Measurements from ENCODE around the gene ANKRD23. TPM values are rescaled to one million over a fixed set of nuclear protein-coding genes. Genes with fewer than 3 reads are reported as not detected.

The ANKRD23 gene
- total RNA-seq, 2 experiments from 2014 or later: 6.2 to 10.4 TPM

DNA sequence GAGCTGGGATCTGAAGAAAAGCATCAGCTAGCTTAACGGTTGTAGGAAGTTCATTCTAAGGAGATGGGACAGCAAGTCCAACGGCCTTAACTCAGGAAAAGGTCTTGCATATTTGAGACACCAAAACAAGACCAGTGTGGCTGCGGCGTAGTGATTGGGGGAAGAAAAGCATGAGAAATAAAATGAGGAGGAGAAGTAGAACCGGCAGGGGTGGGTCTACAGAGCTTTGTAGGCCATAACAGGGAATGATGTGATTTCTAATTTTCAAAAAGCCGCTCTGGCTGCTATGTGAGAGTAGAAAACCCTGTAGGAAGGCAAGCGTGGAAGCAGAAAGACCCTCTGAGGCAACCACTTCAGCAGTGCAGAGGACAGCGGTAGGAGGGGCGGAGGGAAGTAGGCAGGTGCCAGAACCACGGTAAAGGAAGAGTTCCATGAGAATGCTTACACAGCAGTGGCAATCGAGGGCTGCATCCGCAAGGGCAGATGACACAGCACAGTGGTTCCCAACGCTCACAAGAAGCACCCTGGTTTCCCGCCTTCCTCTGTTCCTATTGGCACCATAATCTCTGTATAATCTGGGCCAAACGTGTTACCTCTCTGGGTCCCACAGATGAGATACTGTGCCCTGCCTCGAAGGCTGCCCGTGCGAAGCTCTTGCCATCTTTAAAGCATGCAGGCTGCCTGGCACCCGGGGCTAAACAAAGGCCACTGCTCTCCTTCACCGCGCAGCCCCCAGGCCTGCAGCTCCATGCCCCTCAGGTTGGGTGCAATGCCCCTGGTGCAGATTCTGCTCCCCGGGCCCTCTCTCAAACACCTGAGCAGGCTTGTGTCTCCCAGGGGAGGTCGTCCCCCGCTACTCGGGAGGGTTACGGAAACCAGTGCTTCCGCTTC, 13.2 kb upstream of the ANKRD23 start:
- Mint-ChIP-seq H3K4me3 (peak overlapping the region; percentile 92), H3K9me3 (no peaks in the 10 kb centered on the region), H3K27me3 (no peaks in the 10 kb centered on the region), H3K4me1 (ENCODE audit: low read depth) (peaks cover 49% of the 10 kb centered on the region), H3K36me3 (ENCODE audit: low read depth) (peaks cover 52% of the 10 kb centered on the region), H3K27ac (peak overlapping the region; percentile 74)
- no peaks in the 10 kb centered on the region for H3K27me3 ChIP-seq (ENCODE audit: control insufficient read depth in 1 of 2, insufficient read depth in 2 of 2, low read length in 2 of 2)
- DNase-seq (peak in 6 of 14 experiments; percentile 21 to 59 (median 52)), ATAC-seq (ENCODE audit: poor library complexity) (no peak)
- CTCF ChIA-PET: interaction anchor here (0.6 to 3.3 kb wide), 40 partner anchors 8 to 256 kb away, joined by 3 to 72 read pairs (median 6); partner anchors contain the start of genes ANKRD23, ANKRD36, CNNM3 and CNNM4
- H3K4me1 ChIP-seq (ENCODE audit: insufficient read depth, low read length): peaks cover 51% of the 10 kb centered on the region
- intact Hi-C loops (cut with DNase I, micrococcal nuclease): loop anchor here (2.0 to 5.0 kb wide), 4 partner anchors 40 to 255 kb away; partner anchors contain the start of genes CNNM3 (in 2 of the 2), ANKRD36 (in 1 of the 2) and KANSL3 (in 1 of the 2)
- peak overlapping the region; percentile 65 to 66 for H3K27ac ChIP-seq (ENCODE audit: low read depth in 1 of 2, low read length in 2 of 2)
- peak overlapping the region; percentile 94 for H3K4me3 ChIP-seq (ENCODE audit: low read length)
- peaks cover 39% of the 10 kb centered on the region for H3K36me3 ChIP-seq (ENCODE audit: insufficient read depth, low read length)
- TF ChIP-seq CTCF (IDR thresholded peaks at IDR 0.05): no peak
- H3K9me3 ChIP-seq (ENCODE audit: control insufficient read depth in 1 of 2, insufficient read depth in 1 of 2, low read length in 2 of 2): no peaks in the 10 kb centered on the region
- POLR2A ChIA-PET: interaction anchor here (0.6 to 6.5 kb wide), 40 partner anchors 9 to 854 kb away, joined by 3 to 116 read pairs (median 5); partner anchors contain the start of genes ANKRD23, ANKRD36, ARID5A and CNNM3

- CTCF ChIA-PET: no interaction called here
- no peaks in the 10 kb centered on the region for H3K27me3 Mint-ChIP-seq
- peaks cover 55% of the 10 kb centered on the region for H3K36me3 Mint-ChIP-seq (ENCODE audit: low read depth)
- no peak overlapping the region for H3K4me3 Mint-ChIP-seq
- H3K9me3 ChIP-seq (ENCODE audit: control insufficient read depth in 1 of 2, insufficient read depth in 1 of 2, low read length in 2 of 2): no peaks in the 10 kb centered on the region
- H3K4me1 ChIP-seq (ENCODE audit: insufficient read depth, low read length): peaks cover 23% of the 10 kb centered on the region
- no peak overlapping the region for H3K4me3 ChIP-seq (ENCODE audit: low read length)
- no peaks in the 10 kb centered on the region for H3K9me3 Mint-ChIP-seq
- no peaks in the 10 kb centered on the region for H3K27me3 ChIP-seq (ENCODE audit: control insufficient read depth in 1 of 2, insufficient read depth in 2 of 2, low read length in 2 of 2)
- ATAC-seq (ENCODE audit: poor library complexity) (no peak), DNase-seq (peak in 1 of 14 experiments; percentile 5)
- intact Hi-C loops (cut with DNase I, micrococcal nuclease): no loop called here
- POLR2A ChIA-PET: no interaction called here
- H3K4me1 Mint-ChIP-seq (ENCODE audit: low read depth): peaks cover 24% of the 10 kb centered on the region
- peaks cover 50% of the 10 kb centered on the region for H3K36me3 ChIP-seq (ENCODE audit: insufficient read depth, low read length)
- no peak overlapping the region for H3K27ac Mint-ChIP-seq
- no peak overlapping the region for H3K27ac ChIP-seq (ENCODE audit: low read depth in 1 of 2, low read length in 2 of 2)
- no peak for TF ChIP-seq CTCF (IDR thresholded peaks at IDR 0.05)
Measured at GRCh38 chr2:96853321-96853720, 9.5 kb upstream of the ANKRD23 start.

GRCh38 chr2:96852667-96853066, 8.8 kb upstream of the ANKRD23 start:
- Mint-ChIP-seq H3K4me1 (ENCODE audit: low read depth) (peaks cover 24% of the 10 kb centered on the region), H3K9me3 (no peaks in the 10 kb centered on the region), H3K27ac (no peak overlapping the region), H3K27me3 (no peaks in the 10 kb centered on the region), H3K4me3 (peak overlapping the region; percentile 68), H3K36me3 (ENCODE audit: low read depth) (peaks cover 61% of the 10 kb centered on the region)
- H3K27me3 ChIP-seq (ENCODE audit: control insufficient read depth in 1 of 2, insufficient read depth in 2 of 2, low read length in 2 of 2): no peaks in the 10 kb centered on the region
- H3K27ac ChIP-seq (ENCODE audit: low read depth in 1 of 2, low read length in 2 of 2): no peak overlapping the region
- intact Hi-C loops (cut with DNase I, micrococcal nuclease): no loop called here
- no peak for TF ChIP-seq CTCF (IDR thresholded peaks at IDR 0.05)
- no peak for ATAC-seq (ENCODE audit: poor library complexity)
- ChIA-PET CTCF (no interaction called here), POLR2A (interaction anchor here (0.6 kb wide), 1 partner anchor 47 kb away, joined by 3 read pairs; no protein-coding TSS in a partner anchor)
- H3K4me1 ChIP-seq (ENCODE audit: insufficient read depth, low read length): peaks cover 20% of the 10 kb centered on the region
- H3K36me3 ChIP-seq (ENCODE audit: insufficient read depth, low read length): peaks cover 57% of the 10 kb centered on the region
- no peaks in the 10 kb centered on the region for H3K9me3 ChIP-seq (ENCODE audit: control insufficient read depth in 1 of 2, insufficient read depth in 1 of 2, low read length in 2 of 2)
- no peak for DNase-seq
- no peak overlapping the region for H3K4me3 ChIP-seq (ENCODE audit: low read length)

Measured in CD4-positive, alpha-beta T cell (primary cell).